GM23338 (cell line): ENCODE data around the gene DSC2. TPM values are rescaled to one million over a fixed set of nuclear protein-coding genes. Genes with fewer than 3 reads are reported as not detected.

Source experiments
- ATAC-seq: fragments of 200-7000 bp; cut with Tn5 transposase; 3 replicates; pipeline ENCODE4 v1.9.1; 2020
- DNase-seq: peaks from one replicate; pipeline ENCODE4 v3.0.0-alpha.2; 2015; ENCODE audit warnings: low spot score
- H2AFZ ChIP-seq: fragments of 200-600 bp; sonication (generic); 2 replicates; pipeline ENCODE4 v1.8.0; 2016; ENCODE audit warnings: antibody characterized with exemption, mild to moderate bottlenecking, moderate library complexity
- H3F3A ChIP-seq: fragments of 200-600 bp; sonication (generic); replicated peaks from 2 replicates; pipeline ENCODE4 v1.8.0; 2017; ENCODE audit warnings: antibody characterized with exemption, mixed run types, low read depth
- H3K27ac ChIP-seq: fragments of 200-600 bp; sonication (generic); 2 replicates; pipeline ENCODE4 v1.6.1; 2016; ENCODE audit warnings: low read depth
- H3K27me3 ChIP-seq: fragments of 200-600 bp; sonication (generic); 2 replicates; pipeline ENCODE4 v1.8.0; 2016; ENCODE audit warnings: mild to moderate bottlenecking, mixed run types, moderate library complexity; ENCODE audit not compliant: insufficient read depth
- H3K36me3 ChIP-seq: fragments of 200-600 bp; sonication (generic); 2 replicates; pipeline ENCODE4 v1.8.0; 2016; ENCODE audit warnings: mild to moderate bottlenecking; ENCODE audit not compliant: insufficient read depth
- H3K4me1 ChIP-seq: fragments of 200-600 bp; sonication (generic); 2 replicates; pipeline ENCODE4 v1.8.0; 2016; ENCODE audit warnings: mild to moderate bottlenecking, moderate library complexity; ENCODE audit not compliant: insufficient read depth
- H3K4me2 ChIP-seq: fragments of 200-600 bp; sonication (generic); 2 replicates; pipeline ENCODE4 v1.7.1; 2017; ENCODE audit warnings: mixed run types
- H3K4me3 ChIP-seq: fragments of 200-600 bp; sonication (generic); 2 replicates; pipeline ENCODE4 v1.6.1; 2016; ENCODE audit warnings: mixed run types
- H3K79me2 ChIP-seq: fragments of 200-600 bp; sonication (generic); replicated peaks from 2 replicates; pipeline ENCODE4 v1.8.0; 2017; ENCODE audit warnings: mild to moderate bottlenecking; ENCODE audit not compliant: insufficient read depth
- H3K9me2 ChIP-seq: fragments of 200-600 bp; sonication (generic); 2 replicates; pipeline ENCODE4 v1.8.0; 2017; ENCODE audit not compliant: insufficient read depth
- H4K20me1 ChIP-seq: fragments of 200-600 bp; sonication (generic); replicated peaks from 2 replicates; pipeline ENCODE4 v1.8.0; 2017; ENCODE audit warnings: mild to moderate bottlenecking; ENCODE audit not compliant: insufficient read depth
- H3K27ac Mint-ChIP-seq: 2 replicates; pipeline ENCODE4 v1.8.0; 2020; ENCODE audit warnings: inconsistent platforms, mild to moderate bottlenecking, moderate library complexity, mixed read lengths
- H3K27me3 Mint-ChIP-seq: 3 replicates; pipeline ENCODE4 v1.8.0; 2022; ENCODE audit warnings: low read depth, mild to moderate bottlenecking, moderate library complexity, mixed read lengths, inconsistent platforms; ENCODE audit not compliant: insufficient read depth, poor library complexity
- H3K36me3 Mint-ChIP-seq: 3 replicates; pipeline ENCODE4 v1.8.0; 2021; ENCODE audit warnings: low read depth, mild to moderate bottlenecking, inconsistent platforms, moderate library complexity, mixed read lengths
- H3K4me1 Mint-ChIP-seq: 3 replicates; pipeline ENCODE4 v1.8.0; 2020; ENCODE audit warnings: mild to moderate bottlenecking, inconsistent platforms, mixed read lengths
- H3K4me3 Mint-ChIP-seq: 3 replicates; pipeline ENCODE4 v1.8.0; 2021; ENCODE audit warnings: moderate library complexity, mild to moderate bottlenecking, inconsistent platforms, mixed read lengths
- H3K9me3 Mint-ChIP-seq: 3 replicates; pipeline ENCODE4 v1.8.0; 2020; ENCODE audit warnings: moderate library complexity, mild to moderate bottlenecking, inconsistent platforms, mixed read lengths
- CREB1 ChIP-seq: fragments of 250-450 bp; sonication (Bioruptor Pico); IDR thresholded peaks from 2 replicates; pipeline ENCODE4 v1.5.0; 2020; ENCODE audit warnings: low read depth, mild to moderate bottlenecking, moderate library complexity
- CTCF ChIP-seq, 2 experiments: fragments of 200-600 bp in 1 of 2; sonication (generic) in 1 of 2; conservative IDR thresholded peaks; 2 replicates each; pipeline versions ENCODE4 v1.5.1 to v1.6.1; 2016 to 2017; ENCODE audit warnings: antibody characterized with exemption in 2 of 2, low read depth in 2 of 2, mild to moderate bottlenecking in 2 of 2, moderate library complexity in 1 of 2
- ETS1 ChIP-seq: IDR thresholded peaks from 2 replicates; pipeline ENCODE4 v1.6.1; 2016; ENCODE audit warnings: antibody characterized with exemption
- EZH2 ChIP-seq: fragments of 200-600 bp; sonication (generic); IDR thresholded peaks from one replicate; pipeline ENCODE4 v1.8.0; 2017; ENCODE audit warnings: antibody characterized with exemption, mild to moderate bottlenecking, low read depth; ENCODE audit not compliant: unreplicated experiment
- EZH2phosphoT487 ChIP-seq: fragments of 200-600 bp; sonication (generic); IDR thresholded peaks from one replicate; pipeline ENCODE4 v1.8.1; 2018; ENCODE audit warnings: antibody characterized with exemption; ENCODE audit not compliant: unreplicated experiment
- REST ChIP-seq: IDR thresholded peaks from one replicate; pipeline ENCODE4 v1.6.1; 2018; ENCODE audit warnings: antibody characterized with exemption; ENCODE audit not compliant: unreplicated experiment
- STAT1 ChIP-seq: IDR thresholded peaks from one replicate; pipeline ENCODE4 v1.6.1; 2016; ENCODE audit warnings: antibody characterized with exemption; ENCODE audit not compliant: unreplicated experiment
- ZNF114 ChIP-seq: fragments of 250-450 bp; sonication (Bioruptor Pico); IDR thresholded peaks from 2 replicates; pipeline ENCODE4 v1.5.0; 2020; ENCODE audit warnings: mild to moderate bottlenecking, moderate library complexity
- ZNF331 ChIP-seq: fragments of 250-450 bp; sonication (Bioruptor Pico); IDR thresholded peaks from 2 replicates; pipeline ENCODE4 v1.5.0; 2020; ENCODE audit warnings: low read depth, mild to moderate bottlenecking, moderate library complexity
- ZNF462 ChIP-seq: fragments of 250-450 bp; sonication (Bioruptor Pico); IDR thresholded peaks from 2 replicates; pipeline ENCODE4 v1.5.0; 2020; ENCODE audit warnings: mild to moderate bottlenecking, moderate library complexity
- polyA plus RNA-seq: library from polyadenylated mRNA; unstranded; fragments of >200 nt; fragmentation: Nextera tagmentation; extraction: Ambion mirVana; gene quantifications from 2 replicates; pipeline ENCODE4 v1.2.1, GENCODE V29; 2016
- total RNA-seq: library from RNA; depleted of rRNA; stranded (reverse); fragments of >200 nt; shearing (Covaris generic); gene quantifications from 2 replicates; pipeline ENCODE4 v1.2.3, GENCODE V29; 2014

DSC2 gene
- total and polyA plus RNA-seq, 2 experiments from 2014 or later: 10.5 to 20.4 TPM

- Mint-ChIP-seq H3K9me3 (no peaks in the 10 kb centered on the region; the same call in 1 of the 3 replicates), H3K36me3 (peaks cover 8% of the 10 kb centered on the region; the same call in 1 of the 3 replicates), H3K4me1 (0 out of 3 replicates have a peak, but pooled peaks cover 2% of the 10 kb centered on the region), H3K27ac (no peak overlapping the region), H3K4me3 (no peak overlapping the region), H3K27me3 (peaks cover 3% of the 10 kb centered on the region)
- no peak overlapping the region for H3K4me3 ChIP-seq
- no peaks in the 10 kb centered on the region for H3K36me3 ChIP-seq
- no peak overlapping the region for H3K27ac ChIP-seq
- H3K4me2 ChIP-seq: no peak overlapping the region
- no peaks in the 10 kb centered on the region for H3K79me2 ChIP-seq
- H3K4me1 ChIP-seq: 0 out of 2 replicates have a peak, but pooled peaks cover under 1% of the 10 kb centered on the region
- ATAC-seq (no peak), DNase-seq (no peak)
- H3K27me3 ChIP-seq: peaks cover 19% of the 10 kb centered on the region
- no peaks in the 10 kb centered on the region for H3F3A ChIP-seq
- no peak for TF ChIP-seq ETS1
- TF ChIP-seq CTCF (conservative IDR thresholded peaks at IDR 0.05; ENCODE audit: low read depth in 2 of 2): no peak
- TF ChIP-seq EZH2: no peak
- TF ChIP-seq ZNF331 (CRISPR knock-in tag): no peak
- no peak for TF ChIP-seq STAT1
- TF ChIP-seq ZNF462 (CRISPR knock-in tag): no peak
- no peak for TF ChIP-seq CREB1 (CRISPR knock-in tag)
- TF ChIP-seq REST: no peak
- no peak for TF ChIP-seq EZH2phosphoT487
- no peak for TF ChIP-seq ZNF114 (CRISPR knock-in tag)
- no peaks in the 10 kb centered on the region for H4K20me1 ChIP-seq
- no peak overlapping the region for H2AFZ ChIP-seq
- H3K9me2 ChIP-seq: peaks cover 2% of the 10 kb centered on the region; the same call in 1 of the 2 replicates
Measured at GRCh38 chr18:31049189-31049588, 53.0 kb downstream of the DSC2 start.
